AG09309 (cell line): ENCODE data around the gene DIP2C.

Source experiments
- DNase-seq: peaks from one replicate; pipeline ENCODE4 v3.0.0-alpha.2; 2010; ENCODE audit warnings: low read depth
- H3K4me3 ChIP-seq: 2 replicates; pipeline ENCODE4 v1.5.1; 2011; ENCODE audit warnings: mild to moderate bottlenecking, low read depth, low read length, moderate library complexity; ENCODE audit not compliant: control insufficient read depth
- TF ChIP-seq, protein P1 (sequence below): IDR thresholded peaks from 2 replicates; pipeline ENCODE4 v1.5.1; 2011; ENCODE audit warnings: mild to moderate bottlenecking, low read depth, low read length, inconsistent platforms; ENCODE audit not compliant: insufficient read depth, control insufficient read depth; ENCODE audit errors: missing control alignments

DIP2C gene

GRCh38 chr10:625333-625696 lies 64.2 kb downstream of the DIP2C start:
- no peak overlapping the region for H3K4me3 ChIP-seq
- TF ChIP-seq, protein P1, sequence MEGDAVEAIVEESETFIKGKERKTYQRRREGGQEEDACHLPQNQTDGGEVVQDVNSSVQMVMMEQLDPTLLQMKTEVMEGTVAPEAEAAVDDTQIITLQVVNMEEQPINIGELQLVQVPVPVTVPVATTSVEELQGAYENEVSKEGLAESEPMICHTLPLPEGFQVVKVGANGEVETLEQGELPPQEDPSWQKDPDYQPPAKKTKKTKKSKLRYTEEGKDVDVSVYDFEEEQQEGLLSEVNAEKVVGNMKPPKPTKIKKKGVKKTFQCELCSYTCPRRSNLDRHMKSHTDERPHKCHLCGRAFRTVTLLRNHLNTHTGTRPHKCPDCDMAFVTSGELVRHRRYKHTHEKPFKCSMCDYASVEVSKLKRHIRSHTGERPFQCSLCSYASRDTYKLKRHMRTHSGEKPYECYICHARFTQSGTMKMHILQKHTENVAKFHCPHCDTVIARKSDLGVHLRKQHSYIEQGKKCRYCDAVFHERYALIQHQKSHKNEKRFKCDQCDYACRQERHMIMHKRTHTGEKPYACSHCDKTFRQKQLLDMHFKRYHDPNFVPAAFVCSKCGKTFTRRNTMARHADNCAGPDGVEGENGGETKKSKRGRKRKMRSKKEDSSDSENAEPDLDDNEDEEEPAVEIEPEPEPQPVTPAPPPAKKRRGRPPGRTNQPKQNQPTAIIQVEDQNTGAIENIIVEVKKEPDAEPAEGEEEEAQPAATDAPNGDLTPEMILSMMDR: no peak
- no peak for DNase-seq

DNA sequence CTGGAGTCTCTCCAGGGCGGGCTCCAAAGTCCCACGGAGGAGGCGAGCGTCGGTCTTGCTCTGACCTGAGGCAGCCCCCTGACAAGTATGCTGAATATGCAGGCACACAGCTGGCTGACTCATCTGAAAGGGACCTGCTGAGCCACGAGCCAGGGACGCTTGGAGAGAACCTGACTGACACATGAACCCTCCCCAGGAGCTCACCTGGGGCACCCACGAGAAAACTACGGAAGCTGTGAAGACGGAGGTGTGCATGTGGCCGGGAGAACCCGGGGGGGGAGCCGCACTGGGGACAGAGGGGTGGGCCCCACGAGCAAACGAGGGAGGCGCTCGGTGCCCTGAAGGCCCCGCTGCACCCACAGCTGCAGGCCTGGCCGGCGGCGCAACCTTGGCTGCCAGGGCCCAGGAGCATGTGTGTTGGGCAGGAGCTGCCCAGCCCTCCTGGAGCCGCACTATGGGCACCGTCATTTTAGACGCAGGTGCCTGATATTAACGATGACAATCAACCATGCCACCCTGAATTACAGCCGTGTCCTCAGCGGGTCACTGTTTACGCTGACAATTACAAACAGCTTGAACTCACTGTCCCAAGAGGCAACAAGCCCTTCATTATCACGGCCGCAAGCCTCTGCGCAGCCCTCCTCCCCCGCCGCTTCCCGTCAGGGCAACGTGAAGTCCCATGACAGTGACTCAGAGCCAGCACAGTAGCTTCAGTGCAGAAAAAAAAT lies 64.7 kb downstream of the DIP2C start:
- DNase-seq: no peak
- H3K4me3 ChIP-seq: no peak overlapping the region
- TF ChIP-seq, protein P1: no peak

- TF ChIP-seq, protein P1: no peak
- DNase-seq: no peak
- no peak overlapping the region for H3K4me3 ChIP-seq
Measured at GRCh38 chr10:624312-624604, 65.2 kb downstream of the DIP2C start.

DNA sequence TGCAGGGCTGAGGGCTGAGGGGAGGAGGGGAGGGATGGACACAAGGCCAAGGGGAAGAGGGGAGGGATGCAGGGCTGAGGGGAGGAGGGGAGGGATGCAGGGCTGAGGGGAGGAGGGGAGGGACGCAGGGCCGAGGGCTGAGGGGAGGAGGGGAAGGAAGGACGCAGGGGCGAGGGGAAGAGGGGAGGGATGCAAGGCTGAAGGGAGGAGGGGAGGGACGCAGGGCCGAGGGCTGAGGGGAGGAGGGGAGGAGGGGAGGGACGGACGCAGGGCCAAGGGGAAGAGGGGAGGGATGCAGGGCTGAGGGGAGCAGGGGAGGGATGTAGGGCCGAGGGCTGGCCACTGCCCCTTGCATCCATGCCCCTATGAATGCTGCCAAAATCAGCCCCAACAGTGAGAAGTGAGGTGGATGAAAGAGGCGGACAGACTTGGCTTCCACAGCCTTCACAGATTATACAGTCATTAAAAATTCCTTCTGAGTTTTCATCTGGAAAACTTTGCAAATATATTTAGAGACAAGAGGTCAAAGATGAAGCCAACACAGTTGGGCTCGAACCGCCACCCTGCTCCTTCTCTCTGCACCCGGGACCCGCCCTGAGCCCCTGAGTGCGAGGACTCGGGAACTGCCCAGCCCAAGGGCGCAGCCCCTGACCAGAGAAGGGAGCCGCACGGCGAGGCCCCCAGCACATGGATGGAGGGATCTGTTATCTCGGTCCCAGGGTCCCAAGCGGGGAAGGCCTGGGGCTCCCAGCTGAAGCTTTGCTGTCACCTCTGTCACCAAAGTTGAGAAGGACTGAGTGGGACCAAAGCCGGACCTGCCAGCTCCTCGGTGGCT lies 65.8 kb downstream of the DIP2C start:
- DNase-seq: no peak
- H3K4me3 ChIP-seq: no peak overlapping the region
- TF ChIP-seq, protein P1: no peak

DNA sequence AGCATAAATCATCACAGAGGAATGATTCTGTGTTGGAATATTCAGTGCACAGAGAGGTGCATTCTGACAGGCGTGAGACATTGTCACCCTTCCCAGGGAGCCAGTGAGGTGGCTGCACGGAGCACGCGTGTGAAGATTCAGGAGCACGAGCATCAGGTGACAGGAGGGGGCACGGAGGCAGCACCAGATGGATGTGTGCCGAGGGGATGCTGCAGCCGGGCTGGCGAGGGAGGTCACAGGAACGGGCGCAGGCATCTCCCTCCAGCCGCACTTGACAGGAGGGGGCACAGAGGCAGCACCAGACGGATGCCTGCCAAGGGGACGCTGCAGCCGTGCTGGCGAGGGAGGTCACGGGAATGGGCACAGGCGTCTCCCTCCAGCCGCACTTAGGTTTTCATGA lies 66.5 kb downstream of the DIP2C start:
- H3K4me3 ChIP-seq: no peak overlapping the region
- TF ChIP-seq, protein P1: no peak
- DNase-seq: no peak

DNA sequence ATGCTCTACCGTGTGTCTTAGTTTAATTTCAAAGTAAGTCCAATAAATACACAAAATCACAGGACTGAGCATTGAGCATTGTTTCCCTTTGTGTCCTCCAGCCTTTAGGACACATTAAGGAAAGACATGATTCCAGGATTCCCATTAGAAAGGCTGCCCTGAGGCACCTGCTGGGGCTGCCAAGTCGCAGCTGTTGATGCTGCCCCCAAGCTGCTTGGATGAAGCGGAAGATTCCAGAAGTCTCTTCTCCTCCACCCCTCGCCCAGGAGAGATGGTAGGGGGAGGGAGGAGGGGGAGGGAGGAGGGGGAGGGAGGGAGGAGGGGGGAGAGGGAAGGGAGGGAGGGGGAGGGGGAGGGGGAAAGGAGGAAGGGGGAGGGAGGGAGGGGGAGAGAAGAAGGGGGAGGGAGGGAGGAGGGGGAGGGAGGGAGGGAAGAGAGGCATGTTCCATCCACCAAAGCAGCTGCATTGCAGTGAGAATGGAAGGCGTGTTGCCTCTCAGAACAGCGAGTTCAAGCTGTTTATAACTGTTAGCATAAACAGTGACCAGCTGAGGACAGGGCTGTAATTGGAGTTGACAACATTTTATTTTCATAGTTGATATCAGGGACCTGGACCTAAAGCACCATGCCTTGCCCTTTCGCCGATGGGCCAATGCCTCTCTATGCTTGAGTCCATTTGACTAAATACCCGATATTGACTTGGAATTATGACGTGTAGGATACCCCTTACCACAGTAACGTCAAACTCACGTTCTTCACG lies 67.3 kb downstream of the DIP2C start:
- DNase-seq: no peak

More for the DNA sequence above, 67.3 kb downstream of the DIP2C start:
- TF ChIP-seq, protein P1: no peak
- no peak overlapping the region for H3K4me3 ChIP-seq
